RCC 7860 (cell line): ENCODE results near the gene LHFPL6.

ENCODE experiments used
- DNase-seq: peaks from one replicate; pipeline ENCODE4 v3.0.0-alpha.2; 2015; ENCODE audit warnings: low spot score
- FAIRE-seq: peaks from 2 replicates; lab custom pipeline; 2012; peaks lifted over from hg19 to GRCh38; lab: Jason Lieb, UNC

Gene LHFPL6

GRCh38 chr13:39397226-39397895 lies 205.6 kb downstream of the LHFPL6 start:
- DNase-seq, result no peak
- FAIRE-seq, result no peak

- FAIRE-seq, result no peak
- DNase-seq, result no peak
Observed at GRCh38 chr13:39394796-39395678, 208.0 kb downstream of the LHFPL6 start.

GRCh38 chr13:39391761-39392160 lies 211.2 kb downstream of the LHFPL6 start:
- no peak for DNase-seq
- no peak for FAIRE-seq

- DNase-seq (no peak), FAIRE-seq (no peak)
Observed at GRCh38 chr13:39389013-39389412, 214.0 kb downstream of the LHFPL6 start.

- no peak for DNase-seq
- FAIRE-seq, result no peak
Observed at GRCh38 chr13:39385621-39386231, 217.3 kb downstream of the LHFPL6 start.

- DNase-seq (no peak), FAIRE-seq (no peak)
Observed at GRCh38 chr13:39385154-39385553, 217.8 kb downstream of the LHFPL6 start.

- DNase-seq (no peak), FAIRE-seq (no peak)
Observed at GRCh38 chr13:39381456-39381855, 221.5 kb downstream of the LHFPL6 start.

- FAIRE-seq (no peak), DNase-seq (no peak)
Observed at GRCh38 chr13:39379667-39380655, 223.0 kb downstream of the LHFPL6 start.

- FAIRE-seq (no peak), DNase-seq (no peak)
Observed at GRCh38 chr13:39379118-39379517, 223.9 kb downstream of the LHFPL6 start.

- no peak for FAIRE-seq
- DNase-seq, result no peak
Observed at GRCh38 chr13:39378306-39378705, 224.7 kb downstream of the LHFPL6 start.

GRCh38 chr13:39377699-39378098 lies 225.3 kb downstream of the LHFPL6 start:
- no peak for FAIRE-seq
- no peak for DNase-seq

- no peak for FAIRE-seq
- no peak for DNase-seq
Observed at GRCh38 chr13:39376076-39376475, 226.9 kb downstream of the LHFPL6 start.

- FAIRE-seq (no peak), DNase-seq (no peak)
Observed at GRCh38 chr13:39375601-39376000, 227.4 kb downstream of the LHFPL6 start.

- no peak for FAIRE-seq
- no peak for DNase-seq
Observed at GRCh38 chr13:39374741-39375189, 228.2 kb downstream of the LHFPL6 start.

- DNase-seq (no peak), FAIRE-seq (no peak)
Observed at GRCh38 chr13:39373145-39373544, 229.8 kb downstream of the LHFPL6 start.

GRCh38 chr13:39371706-39372105 lies 231.3 kb downstream of the LHFPL6 start:
- FAIRE-seq (no peak), DNase-seq (no peak)

GRCh38 chr13:39370554-39370953 lies 232.4 kb downstream of the LHFPL6 start:
- no peak for DNase-seq
- FAIRE-seq, result no peak

GRCh38 chr13:39370048-39370447 lies 232.9 kb downstream of the LHFPL6 start:
- no peak for DNase-seq
- no peak for FAIRE-seq

- no peak for DNase-seq
- no peak for FAIRE-seq
Observed at GRCh38 chr13:39369161-39369890, 233.7 kb downstream of the LHFPL6 start.

- FAIRE-seq (no peak), DNase-seq (no peak)
Observed at GRCh38 chr13:39365879-39366278, 237.1 kb downstream of the LHFPL6 start.
